CD14-positive monocyte (primary cell): ENCODE results near the gene LRPAP1. TPM values are rescaled to one million over a fixed set of nuclear protein-coding genes. Genes with fewer than 3 reads are reported as not detected.

Source experiments
- DNase-seq, 3 donors: peaks; one replicate each; pipeline ENCODE4 v3.0.0-alpha.2; 2011 to 2022
- H2AFZ ChIP-seq: 2 replicates; pipeline ENCODE4 v1.6.0; 2012; ENCODE audit warnings: mild to moderate bottlenecking, low read depth, low read length, inconsistent platforms; ENCODE audit not compliant: insufficient read depth, poor library complexity, severe bottlenecking
- H3K27ac ChIP-seq, 2 donors: 1 replicate in 1 of 2; 2 replicates in 1 of 2; pipeline ENCODE4 v1.5.1; 2012 to 2013; ENCODE audit warnings: low read length in 2 of 2, control low read depth in 1 of 2, inconsistent platforms in 1 of 2, low read depth in 1 of 2, mild to moderate bottlenecking in 1 of 2
- H3K27me3 ChIP-seq, 2 donors: one replicate each; pipeline versions ENCODE4 v1.6.0 to v1.6.1; 2011 to 2013; ENCODE audit warnings: low read length in 2 of 2; ENCODE audit not compliant: control insufficient read depth in 2 of 2, insufficient read depth in 2 of 2
- H3K36me3 ChIP-seq, 2 donors: replicated peaks in 1 of 2; 1 replicate in 1 of 2; 2 replicates in 1 of 2; pipeline versions ENCODE4 v1.5.1 to v1.6.1; 2012 to 2013; ENCODE audit warnings: low read length in 2 of 2, control low read depth in 1 of 2, inconsistent platforms in 1 of 2, mild to moderate bottlenecking in 1 of 2; ENCODE audit not compliant: insufficient read depth in 2 of 2, control insufficient read depth in 1 of 2
- H3K4me1 ChIP-seq, 2 donors: 1 replicate in 1 of 2; 2 replicates in 1 of 2; pipeline versions ENCODE4 v1.5.1 to v1.6.1; 2012 to 2013; ENCODE audit warnings: low read length in 2 of 2, control low read depth in 1 of 2, inconsistent platforms in 1 of 2, mild to moderate bottlenecking in 1 of 2, moderate library complexity in 1 of 2; ENCODE audit not compliant: insufficient read depth in 2 of 2, control insufficient read depth in 1 of 2
- H3K4me2 ChIP-seq: replicated peaks from 2 replicates; pipeline ENCODE3; 2012; ENCODE audit warnings: low read length, moderate library complexity, mild to moderate bottlenecking; ENCODE audit not compliant: poor library complexity, severe bottlenecking; ENCODE audit errors: extremely low read depth
- H3K4me3 ChIP-seq, 3 experiments: fragments of 200-600 bp in 1 of 3; sonication (generic) in 1 of 3; replicated peaks in 1 of 3; 1 replicate in 2 of 3; 2 replicates in 1 of 3; pipeline ENCODE4 v1.5.1; 2011 to 2013; ENCODE audit warnings: low read length in 3 of 3, mild to moderate bottlenecking in 3 of 3, control low read depth in 2 of 3, low read depth in 2 of 3, inconsistent platforms in 1 of 3, moderate library complexity in 1 of 3
- H3K79me2 ChIP-seq: 2 replicates; pipeline ENCODE4 v1.6.0; 2012; ENCODE audit warnings: mild to moderate bottlenecking, control low read depth, inconsistent platforms, low read length, moderate library complexity; ENCODE audit not compliant: insufficient read depth
- H3K9ac ChIP-seq: 2 replicates; pipeline ENCODE4 v1.6.0; 2017; ENCODE audit warnings: low read length, mild to moderate bottlenecking; ENCODE audit not compliant: insufficient read depth, poor library complexity, severe bottlenecking
- H3K9me3 ChIP-seq, 2 donors: replicated peaks in 1 of 2; 1 replicate in 1 of 2; 2 replicates in 1 of 2; pipeline versions ENCODE4 v1.5.1 to v1.6.1; 2012 to 2013; ENCODE audit warnings: low read length in 2 of 2, control low read depth in 1 of 2; ENCODE audit not compliant: control insufficient read depth in 1 of 2, insufficient read depth in 1 of 2
- H4K20me1 ChIP-seq: 2 replicates; pipeline ENCODE4 v1.6.0; 2012; ENCODE audit warnings: mild to moderate bottlenecking, low read length, control low read depth, moderate library complexity; ENCODE audit not compliant: insufficient read depth
- H3K27ac Mint-ChIP-seq, 7 donors: one replicate each; pipeline ENCODE4 v1.8.0; 2020; ENCODE audit warnings: mild to moderate bottlenecking in 7 of 7, mixed read lengths in 7 of 7, moderate library complexity in 6 of 7, inconsistent platforms in 2 of 7
- H3K27me3 Mint-ChIP-seq, 3 donors: one replicate each; pipeline ENCODE4 v1.8.0; 2021 to 2022; ENCODE audit warnings: low read depth in 3 of 3, mild to moderate bottlenecking in 3 of 3, mixed read lengths in 3 of 3, moderate library complexity in 3 of 3, inconsistent platforms in 1 of 3
- H3K36me3 Mint-ChIP-seq, 2 donors: one replicate each; pipeline ENCODE4 v1.8.0; 2020; ENCODE audit warnings: mixed read lengths in 2 of 2, inconsistent platforms in 1 of 2, mild to moderate bottlenecking in 1 of 2
- H3K4me1 Mint-ChIP-seq: one replicate; pipeline ENCODE4 v1.8.0; 2020; ENCODE audit warnings: mild to moderate bottlenecking, mixed read lengths
- H3K4me3 Mint-ChIP-seq, 2 donors: one replicate each; pipeline ENCODE4 v1.8.0; 2020; ENCODE audit warnings: mild to moderate bottlenecking in 2 of 2, mixed read lengths in 2 of 2, moderate library complexity in 1 of 2
- H3K9me3 Mint-ChIP-seq, 7 donors: one replicate each; pipeline ENCODE4 v1.8.0; 2020 to 2022; ENCODE audit warnings: mixed read lengths in 7 of 7, mild to moderate bottlenecking in 6 of 7, moderate library complexity in 6 of 7, inconsistent platforms in 2 of 7
- WGBS: methylation state at CpG from one replicate; pipeline ENCODE4 v1.1.5; 2013; ENCODE audit warnings: missing lambda C conversion rate; ENCODE audit not compliant: insufficient coverage; 5-methylcytosine and 5-hydroxymethylcytosine counted together
- intact Hi-C, 2 donors: fragments of 100-400 bp; cut with micrococcal nuclease; formaldehyde crosslinking; loops; one replicate each; pipeline versions ENCODE4 v1.15.0 to v1.15.1; 2023
- polyA plus RNA-seq, 3 donors: library from polyadenylated mRNA; depleted of rRNA in 1 of 3; unstranded in 2 of 3; stranded (reverse) in 1 of 3; fragments of 300-500 nt in 2 of 3; fragments of >200 nt in 1 of 3; fragmentation: Illumina TruSeq in 2 of 3; gene quantifications; 1 replicate in 2 of 3; 2 replicates in 1 of 3; pipeline ENCODE4 v1.2.3, GENCODE V29; 2012 to 2021
- TF ChIP-seq, protein P1 (sequence below): fragments of 200-600 bp; IDR thresholded peaks from one replicate; pipeline ENCODE4 v1.8.0; 2022; ENCODE audit warnings: antibody characterized with exemption, mild to moderate bottlenecking

Gene LRPAP1
- polyA plus RNA-seq, 3 donors: 169 to 204 (median 180) TPM

DNA sequence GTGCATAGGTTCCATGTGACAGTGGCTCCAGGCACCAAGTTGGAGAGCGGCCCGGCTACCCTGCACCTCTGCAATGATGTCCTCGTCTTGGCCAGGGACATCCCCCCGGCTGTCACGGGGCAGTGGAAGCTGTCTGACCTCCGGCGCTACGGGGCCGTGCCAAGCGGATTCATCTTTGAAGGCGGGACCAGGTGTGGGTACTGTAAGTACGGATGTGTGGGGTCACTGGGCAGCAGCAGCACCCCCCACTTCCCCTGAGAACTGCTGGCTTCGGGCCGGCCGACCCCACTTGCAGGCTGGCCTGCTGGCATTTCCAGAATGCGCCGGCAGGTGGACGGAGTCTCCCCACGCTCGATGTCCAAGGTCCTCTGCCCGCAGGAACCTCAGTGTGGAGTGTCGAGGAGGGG, 55.9 kb downstream of the LRPAP1 start:
- Histone ChIP-seq H3K27ac (no peak overlapping the region), H3K9me3 (no peaks in the 10 kb centered on the region), H4K20me1 (no peaks in the 10 kb centered on the region), H2AFZ (no peak overlapping the region), H3K4me3 (no peak overlapping the region), H3K9ac (no peak overlapping the region), H3K27me3 (peaks cover 0 to 8% of the 10 kb centered on the region in 2 donors), H3K79me2 (no peaks in the 10 kb centered on the region), H3K4me1 (no peaks in the 10 kb centered on the region), H3K36me3 (no peaks in the 10 kb centered on the region), H3K4me2 (no peak overlapping the region)
- H3K4me3 Mint-ChIP-seq: no peak overlapping the region
- intact Hi-C loops: no loop called here
- H3K27me3 Mint-ChIP-seq: peaks cover 8 to 22% (median 10%) of the 10 kb centered on the region in 3 donors
- WGBS: 95% methylated on average over 19 of the region's 22 CpGs
- no peaks in the 10 kb centered on the region for H3K36me3 Mint-ChIP-seq
- H3K27ac Mint-ChIP-seq: no peak overlapping the region
- no peaks in the 10 kb centered on the region for H3K4me1 Mint-ChIP-seq
- DNase-seq: no peak
- H3K9me3 Mint-ChIP-seq: peaks cover 0 to 2% (median 0%) of the 10 kb centered on the region in 7 donors
- TF ChIP-seq, protein P1, sequence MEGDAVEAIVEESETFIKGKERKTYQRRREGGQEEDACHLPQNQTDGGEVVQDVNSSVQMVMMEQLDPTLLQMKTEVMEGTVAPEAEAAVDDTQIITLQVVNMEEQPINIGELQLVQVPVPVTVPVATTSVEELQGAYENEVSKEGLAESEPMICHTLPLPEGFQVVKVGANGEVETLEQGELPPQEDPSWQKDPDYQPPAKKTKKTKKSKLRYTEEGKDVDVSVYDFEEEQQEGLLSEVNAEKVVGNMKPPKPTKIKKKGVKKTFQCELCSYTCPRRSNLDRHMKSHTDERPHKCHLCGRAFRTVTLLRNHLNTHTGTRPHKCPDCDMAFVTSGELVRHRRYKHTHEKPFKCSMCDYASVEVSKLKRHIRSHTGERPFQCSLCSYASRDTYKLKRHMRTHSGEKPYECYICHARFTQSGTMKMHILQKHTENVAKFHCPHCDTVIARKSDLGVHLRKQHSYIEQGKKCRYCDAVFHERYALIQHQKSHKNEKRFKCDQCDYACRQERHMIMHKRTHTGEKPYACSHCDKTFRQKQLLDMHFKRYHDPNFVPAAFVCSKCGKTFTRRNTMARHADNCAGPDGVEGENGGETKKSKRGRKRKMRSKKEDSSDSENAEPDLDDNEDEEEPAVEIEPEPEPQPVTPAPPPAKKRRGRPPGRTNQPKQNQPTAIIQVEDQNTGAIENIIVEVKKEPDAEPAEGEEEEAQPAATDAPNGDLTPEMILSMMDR: no peak

DNA sequence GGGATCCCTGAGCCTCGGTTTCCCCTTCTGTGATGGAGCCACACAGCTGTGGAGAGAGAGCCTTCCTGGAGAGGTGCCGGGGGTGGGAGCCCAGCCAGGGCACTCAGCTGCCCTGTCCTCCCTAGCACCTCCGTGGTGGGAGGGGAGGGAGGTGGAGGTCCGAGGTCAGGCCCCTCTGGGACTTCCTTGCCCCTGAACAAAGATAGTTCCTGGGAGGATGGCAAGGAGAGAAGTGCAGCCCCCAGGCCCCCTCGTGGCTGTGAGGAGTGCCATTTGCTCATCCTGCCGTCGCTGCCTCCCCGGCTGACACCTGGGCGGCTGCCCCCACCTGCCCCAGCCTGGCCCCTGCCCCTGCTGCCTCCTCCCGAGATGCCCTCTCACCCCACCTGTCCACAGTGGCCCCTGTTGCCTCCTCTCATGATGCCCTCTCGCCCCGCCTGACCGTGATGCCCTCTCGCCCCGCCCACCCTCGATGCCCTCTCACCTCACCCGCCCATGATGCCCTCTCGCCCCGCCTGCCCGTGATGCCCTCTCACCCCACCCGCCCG, 56.4 kb downstream of the LRPAP1 start:
- Mint-ChIP-seq H3K9me3 (peaks cover 0 to 2% (median 0%) of the 10 kb centered on the region in 7 donors), H3K4me1 (no peaks in the 10 kb centered on the region), H3K27ac (no peak overlapping the region), H3K27me3 (peaks cover 2 to 17% (median 10%) of the 10 kb centered on the region in 3 donors), H3K36me3 (no peaks in the 10 kb centered on the region), H3K4me3 (no peak overlapping the region)
- TF ChIP-seq, protein P1: no peak
- H3K27me3 ChIP-seq: peaks cover 0 to 2% of the 10 kb centered on the region in 2 donors
- WGBS: 70% methylated on average over 8 of the region's 22 CpGs
- intact Hi-C loops: no loop called here
- H3K4me1 ChIP-seq: no peaks in the 10 kb centered on the region
- no peak overlapping the region for H3K4me3 ChIP-seq
- no peak overlapping the region for H3K4me2 ChIP-seq
- no peak overlapping the region for H2AFZ ChIP-seq
- H3K27ac ChIP-seq: no peak overlapping the region
- H4K20me1 ChIP-seq: no peaks in the 10 kb centered on the region
- no peaks in the 10 kb centered on the region for H3K79me2 ChIP-seq
- H3K36me3 ChIP-seq: no peaks in the 10 kb centered on the region
- no peak overlapping the region for H3K9ac ChIP-seq
- no peaks in the 10 kb centered on the region for H3K9me3 ChIP-seq
- DNase-seq: no peak
